Left ventricle myocardium inferior (tissue), 1 donor: ENCODE measurements around the gene PDE10A. TPM values are rescaled to one million over a fixed set of nuclear protein-coding genes. Genes with fewer than 3 reads are reported as not detected.
"Not testable (repeated sequence)": the region's sequence is repeated elsewhere in the genome, so short reads cannot be mapped to it uniquely, and the experiment has no call there.

Source experiments
- DNase-seq: peaks from one replicate; pipeline ENCODE4 v3.0.0-alpha.2; 2020
- H3K27ac ChIP-seq: fragments of 200-600 bp; replicated peaks from 2 replicates; pipeline ENCODE4 v1.8.0; 2021
- H3K27me3 ChIP-seq: fragments of 200-600 bp; 2 replicates; pipeline ENCODE4 v1.8.0; 2021; ENCODE audit warnings: low read depth
- H3K36me3 ChIP-seq: fragments of 200-600 bp; 2 replicates; pipeline ENCODE4 v1.8.0; 2021
- H3K4me1 ChIP-seq: fragments of 200-600 bp; 2 replicates; pipeline ENCODE4 v1.8.0; 2021
- H3K4me3 ChIP-seq: fragments of 200-600 bp; 2 replicates; pipeline ENCODE4 v1.8.0; 2021; ENCODE audit warnings: mild to moderate bottlenecking, moderate library complexity
- H3K9me3 ChIP-seq: fragments of 200-600 bp; replicated peaks from 2 replicates; pipeline ENCODE4 v1.8.0; 2021
- CTCF ChIP-seq: fragments of 200-600 bp; IDR thresholded peaks from 2 replicates; pipeline ENCODE4 v1.8.0; 2021; ENCODE audit warnings: antibody characterized with exemption, mild to moderate bottlenecking, borderline replicate concordance
- intact Hi-C: fragments of 100-400 bp; cut with micrococcal nuclease; formaldehyde crosslinking; loops from one replicate; pipeline ENCODE4 v1.11.0; 2022
- total RNA-seq: library from RNA; stranded (reverse); fragmentation: NEBNext Ultra II Directional; extraction: Animal tissue kit (Norgen Biotek cat#: 25700); gene quantifications from one replicate; pipeline ENCODE4 v1.2.1, GENCODE V29; 2021
- donor health status: DM: no; HTN: yes; CAD: no; lungs with severe emphysema.

The PDE10A gene
- total RNA-seq, 1 donor from 2014 or later: 12.2 TPM

- H3K9me3 ChIP-seq: peaks cover 3% of the 10 kb centered on the region
- intact Hi-C loops: no loop called here
- no peak for TF ChIP-seq CTCF
- no peak overlapping the region for H3K27ac ChIP-seq
- peak; percentile 21 for DNase-seq
- H3K27me3 ChIP-seq: no peaks in the 10 kb centered on the region
- H3K36me3 ChIP-seq: no peaks in the 10 kb centered on the region
- no peak overlapping the region for H3K4me3 ChIP-seq
- H3K4me1 ChIP-seq: peaks cover 24% of the 10 kb centered on the region
Observed at GRCh38 chr6:165611294-165611693, 51.7 kb downstream of the PDE10A start.

- H3K4me3 ChIP-seq, H3K27me3 ChIP-seq, intact Hi-C loops, H3K27ac ChIP-seq, H3K36me3 ChIP-seq, H3K9me3 ChIP-seq, DNase-seq: not testable (repeated sequence)
- peaks cover 36% of the 10 kb centered on the region for H3K4me1 ChIP-seq
Observed at GRCh38 chr6:165608577-165608976, 54.5 kb downstream of the PDE10A start.

- peaks cover 39% of the 10 kb centered on the region for H3K4me1 ChIP-seq
- no peaks in the 10 kb centered on the region for H3K27me3 ChIP-seq
- DNase-seq: no peak
- H3K9me3 ChIP-seq: peaks cover 3% of the 10 kb centered on the region
- intact Hi-C loops: no loop called here
- TF ChIP-seq CTCF: no peak
- no peaks in the 10 kb centered on the region for H3K36me3 ChIP-seq
- H3K27ac ChIP-seq: no peak overlapping the region
- no peak overlapping the region for H3K4me3 ChIP-seq
Observed at GRCh38 chr6:165606740-165607008, 56.4 kb downstream of the PDE10A start.

GRCh38 chr6:165605901-165606739, 56.9 kb downstream of the PDE10A start:
- Histone ChIP-seq H3K27me3 (no peaks in the 10 kb centered on the region), H3K4me1 (peaks cover 33% of the 10 kb centered on the region), H3K9me3 (peaks cover 3% of the 10 kb centered on the region), H3K27ac (no peak overlapping the region), H3K4me3 (no peak overlapping the region), H3K36me3 (no peaks in the 10 kb centered on the region)
- intact Hi-C loops: no loop called here
- no peak for DNase-seq
- no peak for TF ChIP-seq CTCF

- H3K4me1 ChIP-seq: peaks cover 33% of the 10 kb centered on the region
- no peak for TF ChIP-seq CTCF
- no peaks in the 10 kb centered on the region for H3K36me3 ChIP-seq
- no peak overlapping the region for H3K27ac ChIP-seq
- no peak for DNase-seq
- intact Hi-C loops: no loop called here
- peaks cover 3% of the 10 kb centered on the region for H3K9me3 ChIP-seq
- no peak overlapping the region for H3K4me3 ChIP-seq
- no peaks in the 10 kb centered on the region for H3K27me3 ChIP-seq
Observed at GRCh38 chr6:165605182-165605875, 57.7 kb downstream of the PDE10A start.

GRCh38 chr6:165602291-165602690, 60.8 kb downstream of the PDE10A start:
- Histone ChIP-seq H3K36me3 (no peaks in the 10 kb centered on the region), H3K27ac (no peak overlapping the region), H3K4me1 (peaks cover 36% of the 10 kb centered on the region), H3K4me3 (no peak overlapping the region), H3K27me3 (no peaks in the 10 kb centered on the region), H3K9me3 (no peaks in the 10 kb centered on the region)
- intact Hi-C loops: no loop called here
- no peak for TF ChIP-seq CTCF
- no peak for DNase-seq
